ENCODE measurements around the gene THAP10.

The THAP10 gene

DNA sequence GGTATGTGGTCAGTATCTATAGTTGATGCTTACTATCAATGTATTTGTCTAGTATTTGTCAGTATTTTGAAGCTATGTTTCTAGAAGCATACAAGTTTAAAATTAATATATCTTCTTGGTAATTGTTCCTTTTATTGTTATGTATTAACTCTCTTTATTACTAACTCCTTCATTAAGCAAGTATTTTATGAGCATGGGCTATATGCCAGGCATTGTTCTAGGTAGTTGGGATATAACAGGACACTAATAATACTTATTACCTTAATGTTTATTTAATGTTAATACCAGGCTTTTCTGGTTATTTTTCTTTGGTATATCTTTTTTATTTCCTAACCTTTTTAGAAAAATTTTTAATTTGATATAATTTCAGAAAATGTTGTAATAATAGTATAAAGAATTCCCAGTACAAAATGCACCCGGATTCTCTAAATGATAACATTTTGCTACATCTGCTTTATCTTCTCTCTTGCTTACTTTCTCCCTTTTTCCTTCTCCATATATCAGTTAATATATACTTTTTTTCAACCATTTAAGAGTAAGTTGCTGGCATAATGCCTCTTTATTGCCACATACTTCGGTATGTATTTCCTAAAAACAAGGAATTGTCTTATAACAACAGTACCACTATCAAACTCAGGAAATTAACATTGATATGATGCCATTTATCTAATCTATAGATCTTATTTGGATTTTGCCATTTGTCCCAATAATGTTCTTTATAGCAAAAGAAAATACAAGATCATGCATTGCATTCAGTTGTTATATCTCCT, 31.3 kb upstream of the THAP10 start:
- no peak for DNase-seq (ENCODE audit: extremely low read depth, low read depth)
- H3K4me3 ChIP-seq (replicated peaks; ENCODE audit: low read depth, low read length), result no peak overlapping the region
- TF ChIP-seq, protein P1, sequence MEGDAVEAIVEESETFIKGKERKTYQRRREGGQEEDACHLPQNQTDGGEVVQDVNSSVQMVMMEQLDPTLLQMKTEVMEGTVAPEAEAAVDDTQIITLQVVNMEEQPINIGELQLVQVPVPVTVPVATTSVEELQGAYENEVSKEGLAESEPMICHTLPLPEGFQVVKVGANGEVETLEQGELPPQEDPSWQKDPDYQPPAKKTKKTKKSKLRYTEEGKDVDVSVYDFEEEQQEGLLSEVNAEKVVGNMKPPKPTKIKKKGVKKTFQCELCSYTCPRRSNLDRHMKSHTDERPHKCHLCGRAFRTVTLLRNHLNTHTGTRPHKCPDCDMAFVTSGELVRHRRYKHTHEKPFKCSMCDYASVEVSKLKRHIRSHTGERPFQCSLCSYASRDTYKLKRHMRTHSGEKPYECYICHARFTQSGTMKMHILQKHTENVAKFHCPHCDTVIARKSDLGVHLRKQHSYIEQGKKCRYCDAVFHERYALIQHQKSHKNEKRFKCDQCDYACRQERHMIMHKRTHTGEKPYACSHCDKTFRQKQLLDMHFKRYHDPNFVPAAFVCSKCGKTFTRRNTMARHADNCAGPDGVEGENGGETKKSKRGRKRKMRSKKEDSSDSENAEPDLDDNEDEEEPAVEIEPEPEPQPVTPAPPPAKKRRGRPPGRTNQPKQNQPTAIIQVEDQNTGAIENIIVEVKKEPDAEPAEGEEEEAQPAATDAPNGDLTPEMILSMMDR (IDR thresholded peaks at IDR 0.05; ENCODE audit: low read depth, low read length, missing control alignments), result no peak

DNA sequence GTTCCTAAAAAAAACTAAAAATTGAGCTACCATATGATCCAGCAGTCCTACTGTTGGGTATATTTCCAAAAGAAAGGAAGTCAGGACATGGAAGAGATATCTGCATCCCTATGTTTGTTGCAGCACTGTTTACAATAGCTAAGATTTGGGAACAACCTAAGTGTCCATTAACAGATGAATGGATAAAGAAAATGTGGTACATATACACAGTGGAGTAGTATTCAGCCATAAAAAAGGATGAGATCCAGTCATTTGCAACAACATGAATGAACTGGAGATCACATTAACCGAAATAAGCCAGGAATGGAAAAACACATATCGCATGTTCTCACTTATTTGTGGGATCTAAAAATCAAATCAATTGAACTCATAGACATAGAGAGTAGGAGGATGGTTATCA, 29.9 kb upstream of the THAP10 start:
- no peak overlapping the region for H3K4me3 ChIP-seq (replicated peaks; ENCODE audit: low read depth, low read length)
- TF ChIP-seq, protein P1 (IDR thresholded peaks at IDR 0.05; ENCODE audit: low read depth, low read length, missing control alignments), result no peak
- DNase-seq (ENCODE audit: extremely low read depth, low read depth), result no peak

- TF ChIP-seq, protein P1 (IDR thresholded peaks at IDR 0.05; ENCODE audit: low read depth, low read length, missing control alignments), result no peak
- DNase-seq (ENCODE audit: extremely low read depth, low read depth), result no peak
- H3K4me3 ChIP-seq (replicated peaks; ENCODE audit: low read depth, low read length), result no peak overlapping the region
These were observed 28.9 kb upstream of the THAP10 start for GRCh38 chr15:70920981-70921696.

DNA sequence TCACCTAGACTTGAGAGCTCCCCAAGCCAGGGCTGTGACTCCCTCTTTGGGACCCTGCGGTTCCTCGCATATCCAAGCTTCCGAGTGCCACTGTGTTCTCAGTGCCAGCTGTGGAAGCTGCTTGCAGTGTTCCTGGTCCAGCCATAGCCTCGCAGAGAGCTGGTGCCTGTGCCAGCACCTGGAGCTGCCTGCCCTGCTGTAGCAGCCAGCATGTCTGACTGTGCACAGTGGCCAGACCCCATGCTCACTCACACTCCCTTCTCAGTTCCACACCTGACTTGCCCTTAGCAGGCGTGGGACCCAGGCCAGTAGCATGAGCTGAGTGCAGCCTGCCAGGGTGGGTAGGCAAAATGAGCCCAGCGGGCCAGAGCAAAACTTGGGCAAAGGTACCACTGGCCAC, 25.7 kb upstream of the THAP10 start:
- TF ChIP-seq, protein P1 (IDR thresholded peaks at IDR 0.05; ENCODE audit: low read depth, low read length, missing control alignments), result no peak
- DNase-seq (ENCODE audit: extremely low read depth, low read depth), result no peak
- no peak overlapping the region for H3K4me3 ChIP-seq (replicated peaks; ENCODE audit: low read depth, low read length)

DNA sequence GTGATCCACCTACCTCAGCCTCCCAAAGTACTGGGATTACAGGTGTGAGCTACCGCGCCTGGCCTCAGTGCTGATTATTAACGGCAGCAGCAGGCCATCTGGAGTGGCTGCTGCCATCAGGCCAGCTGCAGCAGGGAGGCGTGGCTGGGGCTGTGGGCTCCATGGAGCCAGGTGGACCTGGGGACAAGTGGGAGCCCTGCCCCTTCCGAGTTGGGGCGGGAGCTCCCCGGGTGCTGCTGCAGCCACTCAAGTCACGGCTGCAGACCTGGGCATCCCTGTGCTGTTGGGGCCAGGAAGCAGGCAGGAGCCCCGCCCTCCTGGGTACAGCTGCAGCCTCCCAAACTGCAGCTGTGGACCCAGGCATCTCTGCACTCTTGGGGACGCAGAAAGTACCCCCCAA, 24.3 kb upstream of the THAP10 start:
- no peak for DNase-seq (ENCODE audit: extremely low read depth, low read depth)
- TF ChIP-seq, protein P1 (IDR thresholded peaks at IDR 0.05; ENCODE audit: low read depth, low read length, missing control alignments), result no peak
- no peak overlapping the region for H3K4me3 ChIP-seq (replicated peaks; ENCODE audit: low read depth, low read length)

DNA sequence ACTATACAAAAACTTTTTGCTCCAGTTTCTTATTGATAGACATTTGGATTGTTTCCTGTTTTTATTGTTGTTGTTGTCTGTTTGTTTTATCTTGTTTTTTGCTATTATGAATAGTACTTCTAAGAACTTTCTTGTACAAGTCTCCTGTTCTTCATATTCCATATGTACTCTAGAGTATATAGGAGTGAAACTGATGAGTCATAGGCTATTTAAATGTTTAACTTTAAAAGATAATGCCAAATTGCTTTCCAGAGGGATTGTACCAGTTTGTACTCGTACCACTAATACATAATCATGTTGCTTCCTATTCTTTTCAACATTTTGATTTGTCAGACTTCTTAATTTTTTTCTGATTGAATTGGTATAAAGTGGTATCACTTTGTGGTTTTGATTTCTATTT, 20.0 kb upstream of the THAP10 start:
- no peak overlapping the region for H3K4me3 ChIP-seq (replicated peaks; ENCODE audit: low read depth, low read length)
- TF ChIP-seq, protein P1 (IDR thresholded peaks at IDR 0.05; ENCODE audit: low read depth, low read length, missing control alignments), result no peak

More for the DNA sequence above, 20.0 kb upstream of the THAP10 start:
- DNase-seq (ENCODE audit: extremely low read depth, low read depth), result no peak
